ENCODE data around the gene ELN.
"Not testable (repeated sequence)": the region's sequence is repeated elsewhere in the genome, so short reads cannot be mapped to it uniquely, and the experiment has no call there.

ELN gene

DNA sequence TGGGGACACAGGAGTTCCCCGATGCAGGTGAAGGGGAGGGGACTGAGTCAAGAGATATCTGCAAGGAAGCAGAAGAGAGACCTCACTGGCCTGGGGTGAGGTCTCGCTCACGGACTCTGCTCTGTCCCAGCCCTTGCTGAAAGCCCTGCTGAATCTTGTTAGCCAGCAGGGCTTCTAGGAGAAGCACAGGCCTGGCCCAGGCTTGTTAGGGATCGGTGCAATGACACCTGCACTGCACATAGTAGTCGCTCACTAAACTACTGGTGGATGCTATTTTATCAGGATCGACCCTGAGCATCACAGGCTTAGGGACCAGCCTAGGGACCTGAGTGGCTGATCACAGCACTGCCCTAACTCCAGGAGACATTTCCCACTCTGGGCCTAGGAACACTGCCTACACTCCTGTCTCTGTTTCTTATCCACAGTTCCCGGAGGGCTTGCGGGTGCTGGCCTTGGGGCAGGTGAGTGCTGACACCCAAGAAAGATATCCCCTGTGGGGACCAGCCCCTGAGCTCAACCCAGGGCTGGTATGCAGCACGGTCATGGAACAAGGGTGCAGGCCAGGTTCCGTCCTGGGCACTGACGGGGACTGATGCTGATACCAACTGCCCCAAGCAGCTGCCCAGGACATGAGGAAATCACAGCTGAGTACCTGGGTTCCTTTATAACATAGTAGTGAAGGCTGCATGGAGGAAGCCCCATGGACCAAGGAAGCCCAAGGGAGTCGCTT is 13.0 kb downstream of the ELN start:
- DNase-seq = no peak

GRCh38 chr7:74042746-74043522 is 15.0 kb downstream of the ELN start:
- peak in 22 of 56 donors; percentile 16 to 79 (median 33) for DNase-seq

DNA sequence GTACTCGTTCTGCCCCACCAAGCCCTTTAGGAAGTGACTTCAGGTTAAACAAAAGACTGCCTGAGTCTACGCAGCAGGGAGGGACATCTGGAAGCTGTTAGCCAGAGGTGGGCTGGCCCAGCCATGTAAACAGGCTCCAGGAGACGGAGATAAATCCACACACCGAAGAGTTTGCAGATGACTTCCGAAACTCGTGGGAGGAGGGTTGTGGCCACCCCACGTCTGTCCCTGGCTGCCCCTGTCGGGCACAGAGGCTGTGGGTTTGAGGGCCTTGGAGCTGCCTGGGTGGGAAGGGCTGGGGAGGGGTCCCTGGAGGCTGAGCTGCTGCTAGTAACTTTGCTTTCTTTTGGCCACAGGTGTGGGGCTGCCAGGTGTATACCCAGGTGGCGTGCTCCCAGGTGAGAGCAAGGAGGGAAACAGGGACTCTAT is 15.6 kb downstream of the ELN start:
- DNase-seq = no peak

DNA sequence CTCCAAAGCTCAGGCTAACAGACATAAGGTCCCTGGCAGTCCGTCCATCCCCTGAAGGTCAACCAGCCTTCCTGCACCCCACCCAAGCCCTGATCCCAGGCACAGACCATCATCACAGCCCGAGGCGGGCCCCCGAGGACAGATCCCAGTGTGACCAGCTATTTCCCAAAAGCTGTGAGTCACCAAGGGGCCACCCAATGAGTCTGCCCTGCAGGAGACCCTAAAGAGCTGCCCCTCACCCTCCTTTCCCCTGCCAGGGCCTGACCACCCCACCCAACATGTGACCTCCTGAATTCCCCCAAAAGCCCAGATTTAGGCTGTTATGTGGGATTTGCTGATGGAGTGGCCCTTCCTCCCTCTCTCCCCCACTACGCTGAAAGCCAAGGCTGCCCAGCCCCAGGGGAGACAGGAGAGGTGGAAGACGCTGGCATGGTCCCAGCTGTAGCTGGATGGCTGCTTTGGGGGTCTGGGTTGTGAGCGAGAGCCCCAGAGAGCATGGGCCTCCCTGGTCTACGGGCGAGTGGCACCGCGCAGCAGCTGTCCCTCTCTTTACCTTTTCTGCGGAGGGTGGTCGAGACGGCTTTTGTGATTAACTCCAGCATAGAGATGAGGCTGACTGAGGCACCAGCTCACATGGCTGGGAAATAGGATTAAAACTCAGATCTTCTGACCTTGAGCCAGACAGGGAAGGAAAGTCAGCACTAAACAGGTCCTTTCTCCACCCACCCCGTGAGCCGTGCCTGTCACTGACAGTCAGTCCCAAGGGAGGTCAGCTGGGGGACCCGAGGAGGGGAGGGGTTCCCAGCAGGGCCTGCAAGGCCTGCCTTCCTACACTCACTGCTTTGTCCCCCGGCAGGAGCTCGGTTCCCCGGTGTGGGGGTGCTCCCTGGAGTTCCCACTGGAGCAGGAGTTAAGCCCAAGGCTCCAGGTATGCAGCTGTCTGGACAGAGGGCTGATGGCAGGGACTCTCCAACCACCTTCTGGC is 16.7 kb downstream of the ELN start:
- DNase-seq = peak in 34 of 56 donors; percentile 19 to 85 (median 48)

GRCh38 chr7:74046581-74046980 is 18.6 kb downstream of the ELN start:
- DNase-seq = not testable (repeated sequence)

- DNase-seq = no peak
These were observed 19.9 kb downstream of the ELN start for GRCh38 chr7:74047804-74048380.

DNA sequence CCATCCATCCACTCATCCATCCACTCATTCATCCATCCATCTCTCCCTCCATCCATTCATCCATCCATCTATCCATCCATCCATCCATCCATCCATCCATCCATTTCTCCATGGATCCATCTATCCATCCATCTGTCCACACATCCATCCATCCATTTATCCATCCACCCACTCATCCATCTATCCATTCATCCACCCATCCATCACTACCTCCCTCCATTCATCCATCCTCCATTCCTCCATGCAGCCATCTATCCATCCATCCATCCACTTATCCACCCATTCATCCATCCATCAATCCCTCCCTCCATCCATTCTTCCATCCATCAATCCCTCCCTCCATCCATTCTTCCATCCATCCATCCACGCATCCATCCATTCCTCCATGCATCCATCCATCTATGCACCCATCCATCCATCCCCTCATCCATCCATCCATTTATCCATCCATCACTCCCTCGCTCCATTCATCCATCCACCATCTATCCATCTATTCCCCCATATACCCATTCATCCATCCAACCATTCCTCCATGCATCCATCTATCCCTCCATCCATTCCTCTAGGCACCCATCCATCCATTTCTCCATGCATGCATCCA is 21.1 kb downstream of the ELN start:
- DNase-seq = no peak

GRCh38 chr7:74049997-74050798 is 22.2 kb downstream of the ELN start:
- no peak for DNase-seq

DNA sequence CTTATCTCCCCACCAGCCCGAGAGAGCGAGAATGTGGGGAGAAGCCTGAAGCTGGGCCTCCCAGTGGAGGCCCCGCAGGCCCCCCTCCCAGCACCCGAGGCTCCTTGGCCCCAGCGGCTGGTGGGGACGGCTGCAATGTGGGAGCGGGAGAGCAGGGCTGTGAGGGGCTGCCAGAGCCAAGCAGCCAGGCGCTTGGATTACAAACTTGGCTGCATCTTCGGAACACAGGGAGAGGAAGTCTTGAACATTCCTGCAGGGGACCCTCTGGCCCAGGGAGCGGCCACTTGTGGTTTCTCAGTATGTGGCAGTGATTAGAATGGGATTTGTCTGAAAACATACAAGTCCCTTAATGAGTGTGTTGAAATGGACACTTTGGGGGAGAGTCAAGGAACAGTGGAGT is 23.2 kb downstream of the ELN start:
- DNase-seq = no peak

DNA sequence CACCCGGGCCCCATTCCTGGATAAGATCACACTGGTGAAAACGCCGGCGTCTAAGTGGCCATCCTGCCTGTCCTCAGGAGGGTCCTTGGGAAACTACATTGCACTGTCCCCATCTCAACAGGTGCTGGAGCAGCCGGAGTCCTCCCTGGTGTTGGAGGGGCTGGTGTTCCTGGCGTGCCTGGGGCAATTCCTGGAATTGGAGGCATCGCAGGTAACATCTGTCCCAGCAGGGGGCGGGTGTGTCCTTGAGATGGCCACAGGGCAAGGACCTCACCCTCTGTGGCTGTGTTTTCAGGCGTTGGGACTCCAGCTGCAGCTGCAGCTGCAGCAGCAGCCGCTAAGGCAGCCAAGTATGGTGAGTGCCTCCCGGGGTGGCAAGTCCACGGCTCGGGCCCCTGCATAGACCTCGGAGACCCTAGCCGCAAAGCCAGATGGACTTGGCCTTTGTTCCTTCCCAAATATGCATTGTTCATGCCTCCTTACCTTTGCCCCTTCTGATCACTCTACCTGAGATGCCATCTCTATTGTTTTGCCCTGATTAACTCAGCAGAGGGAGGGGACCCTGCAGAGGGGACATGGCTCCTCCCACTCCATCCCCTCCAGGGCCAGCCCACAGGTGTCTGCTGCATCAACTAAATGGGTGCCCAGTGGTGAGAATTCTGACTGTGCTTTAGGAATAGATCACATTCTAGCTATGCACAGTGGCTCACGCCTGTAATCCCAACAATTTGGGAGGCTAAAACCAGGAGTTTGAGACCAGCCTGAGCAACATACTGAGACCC is 23.8 kb downstream of the ELN start:
- no peak for DNase-seq

DNA sequence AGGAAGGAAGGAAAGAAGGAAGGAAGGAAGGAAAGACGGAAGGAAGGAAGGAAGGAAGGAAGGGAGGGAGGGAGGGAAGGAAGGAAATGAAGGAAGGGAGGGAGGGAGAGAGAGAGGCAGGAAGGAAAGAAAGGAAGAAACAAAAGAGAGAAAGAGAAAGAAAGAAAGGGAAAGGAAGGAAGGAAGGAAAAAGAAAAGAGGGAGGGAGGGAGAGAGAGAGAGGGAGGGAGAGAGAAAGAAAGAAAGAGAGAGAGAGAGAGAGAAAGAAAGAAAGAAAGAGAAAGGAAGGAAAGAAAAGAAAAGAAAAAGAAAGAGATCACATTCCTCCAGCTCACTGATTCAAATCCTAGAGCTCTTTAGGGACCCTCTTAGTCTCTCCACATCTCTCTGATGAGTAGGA is 24.7 kb downstream of the ELN start:
- no peak for DNase-seq

- DNase-seq = no peak
These were observed 25.7 kb downstream of the ELN start for GRCh38 chr7:74053589-74054186.

GRCh38 chr7:74056096-74056915 is 28.3 kb downstream of the ELN start:
- DNase-seq = no peak

- no peak for DNase-seq
These were observed 29.4 kb downstream of the ELN start for GRCh38 chr7:74057216-74057925.

GRCh38 chr7:74057987-74058386 is 30.0 kb downstream of the ELN start:
- no peak for DNase-seq

DNA sequence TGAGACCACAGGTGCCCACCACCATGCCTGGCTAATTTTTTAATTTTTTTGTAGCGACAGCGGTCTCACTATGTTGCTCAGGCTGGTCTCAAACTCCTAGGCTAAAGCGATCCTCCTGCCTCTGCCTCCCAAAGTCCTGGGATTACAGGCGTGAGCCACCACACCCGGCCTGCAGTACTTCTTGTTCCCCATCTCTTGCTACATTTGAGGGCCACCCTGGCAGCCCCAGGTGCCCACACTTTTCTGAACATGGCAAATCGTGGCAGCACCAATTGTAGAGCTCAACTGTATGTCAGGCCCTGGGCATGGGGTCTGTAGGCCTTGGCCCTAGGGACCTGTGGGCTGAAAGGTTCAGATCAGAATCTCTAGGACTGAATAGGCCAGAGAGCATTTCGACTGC is 30.5 kb downstream of the ELN start:
- no peak for DNase-seq

GRCh38 chr7:74059037-74059436 is 31.1 kb downstream of the ELN start:
- DNase-seq = no peak
